Measurements from ENCODE around the gene DEFB132.

DNA sequence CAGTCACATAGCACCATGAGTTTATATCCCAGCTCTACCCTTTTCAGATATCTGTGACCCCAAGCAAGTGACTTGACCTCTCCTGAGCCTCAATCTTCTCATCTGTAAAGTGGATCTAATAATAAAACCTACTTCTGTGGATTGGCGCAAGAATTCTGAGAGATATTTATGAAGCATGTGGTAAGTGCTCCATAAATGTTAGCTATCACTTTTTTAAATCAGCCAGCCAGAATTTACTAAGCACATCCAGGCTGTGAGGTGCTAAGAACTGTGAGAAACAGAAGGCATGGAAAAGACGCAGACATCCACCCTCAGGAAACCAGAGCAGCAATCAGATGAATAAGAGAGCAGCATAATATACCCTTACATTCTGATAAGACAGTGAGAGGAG is 32.2 kb downstream of the DEFB132 start:
- TF ChIP-seq POLR2A (IDR thresholded peaks at IDR 0.05; ENCODE audit: low read depth, low read length) (no peak), MAZ (IDR thresholded peaks at IDR 0.05; ENCODE audit: borderline replicate concordance, low read depth, low read length) (no peak), CEBPB (IDR thresholded peaks at IDR 0.05; ENCODE audit: low read depth, low read length) (no peak), MXI1 (IDR thresholded peaks at IDR 0.05; ENCODE audit: borderline replicate concordance, low read depth, low read length) (no peak), USF2 (IDR thresholded peaks at IDR 0.05; ENCODE audit: low read depth, low read length) (no peak)
- TF ChIP-seq, protein P1, sequence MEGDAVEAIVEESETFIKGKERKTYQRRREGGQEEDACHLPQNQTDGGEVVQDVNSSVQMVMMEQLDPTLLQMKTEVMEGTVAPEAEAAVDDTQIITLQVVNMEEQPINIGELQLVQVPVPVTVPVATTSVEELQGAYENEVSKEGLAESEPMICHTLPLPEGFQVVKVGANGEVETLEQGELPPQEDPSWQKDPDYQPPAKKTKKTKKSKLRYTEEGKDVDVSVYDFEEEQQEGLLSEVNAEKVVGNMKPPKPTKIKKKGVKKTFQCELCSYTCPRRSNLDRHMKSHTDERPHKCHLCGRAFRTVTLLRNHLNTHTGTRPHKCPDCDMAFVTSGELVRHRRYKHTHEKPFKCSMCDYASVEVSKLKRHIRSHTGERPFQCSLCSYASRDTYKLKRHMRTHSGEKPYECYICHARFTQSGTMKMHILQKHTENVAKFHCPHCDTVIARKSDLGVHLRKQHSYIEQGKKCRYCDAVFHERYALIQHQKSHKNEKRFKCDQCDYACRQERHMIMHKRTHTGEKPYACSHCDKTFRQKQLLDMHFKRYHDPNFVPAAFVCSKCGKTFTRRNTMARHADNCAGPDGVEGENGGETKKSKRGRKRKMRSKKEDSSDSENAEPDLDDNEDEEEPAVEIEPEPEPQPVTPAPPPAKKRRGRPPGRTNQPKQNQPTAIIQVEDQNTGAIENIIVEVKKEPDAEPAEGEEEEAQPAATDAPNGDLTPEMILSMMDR (conservative IDR thresholded peaks at IDR 0.05; ENCODE audit: low read depth, low read length) = no peak
